ENCODE measurements around the gene TMEM18.
A peak's percentile ranks its signal among the peaks of the same experiment; 100 is the strongest.

The TMEM18 gene

DNA sequence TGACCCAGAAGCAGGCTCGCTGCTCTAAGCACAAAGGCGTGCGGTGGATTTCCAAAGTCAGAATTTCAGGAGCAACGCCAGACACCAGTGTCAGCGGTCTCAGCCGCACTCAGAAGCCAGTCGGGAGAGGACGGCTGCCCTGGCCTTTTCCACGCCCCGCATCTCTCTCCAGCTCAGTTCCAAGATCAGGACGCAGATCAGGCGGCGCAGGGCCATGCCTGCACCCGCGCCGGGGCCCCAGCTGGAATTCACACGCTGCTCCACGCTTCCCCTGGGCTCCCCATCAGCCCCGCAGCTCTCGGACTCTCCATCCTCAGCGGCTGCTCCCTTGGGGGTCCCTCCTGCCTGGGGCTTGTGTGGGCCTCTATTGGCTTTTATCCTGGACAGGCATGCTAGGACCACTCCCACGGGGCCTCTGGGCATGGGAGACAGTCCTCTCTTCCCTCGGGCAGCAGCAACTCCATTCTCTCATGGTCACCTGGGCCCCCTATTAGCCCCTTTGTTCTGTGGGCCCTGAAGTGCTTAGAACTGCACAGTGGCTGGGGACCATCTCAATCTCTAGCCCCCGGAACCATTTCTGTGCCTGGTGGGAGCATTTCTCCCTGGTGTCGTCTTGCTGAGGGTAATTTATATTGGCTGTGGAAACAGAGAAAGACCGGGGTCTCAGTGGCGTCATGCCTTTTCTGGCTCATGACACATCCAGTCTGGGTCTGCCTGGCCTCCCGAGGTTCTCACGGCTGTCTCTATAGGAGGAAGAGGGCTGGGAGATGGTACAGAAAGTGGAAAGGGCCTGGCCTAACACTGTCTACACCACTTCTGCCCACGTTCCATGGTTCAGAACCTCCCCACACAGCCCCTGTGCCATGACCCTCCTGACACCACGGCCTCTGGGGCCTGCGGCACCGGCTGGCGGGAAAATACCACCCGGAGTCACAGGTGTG is 14.9 kb upstream of the TMEM18 start:
- H3K4me1 ChIP-seq (ENCODE audit: low read length): no peaks in the 10 kb centered on the region; the same call in 1 of the 2 replicates
- DNase-seq: no peak
- H3K36me3 ChIP-seq (replicated peaks; ENCODE audit: insufficient read depth, low read length): no peaks in the 10 kb centered on the region
- H3K9me2 ChIP-seq (replicated peaks; ENCODE audit: insufficient read depth, low read length): no peaks in the 10 kb centered on the region
- H3K9ac ChIP-seq (ENCODE audit: low read length): no peak overlapping the region
- H2AFZ ChIP-seq (ENCODE audit: low read length): no peak overlapping the region
- no peak overlapping the region for H3K4me2 ChIP-seq (ENCODE audit: low read depth, low read length)
- TF ChIP-seq EZH2 (optimal IDR thresholded peaks at IDR 0.05; ENCODE audit: low read depth, low read length): no peak
- TF ChIP-seq EZH2phosphoT487 (IDR thresholded peaks at IDR 0.05; ENCODE audit: low read length): no peak
- TF ChIP-seq, protein P1, sequence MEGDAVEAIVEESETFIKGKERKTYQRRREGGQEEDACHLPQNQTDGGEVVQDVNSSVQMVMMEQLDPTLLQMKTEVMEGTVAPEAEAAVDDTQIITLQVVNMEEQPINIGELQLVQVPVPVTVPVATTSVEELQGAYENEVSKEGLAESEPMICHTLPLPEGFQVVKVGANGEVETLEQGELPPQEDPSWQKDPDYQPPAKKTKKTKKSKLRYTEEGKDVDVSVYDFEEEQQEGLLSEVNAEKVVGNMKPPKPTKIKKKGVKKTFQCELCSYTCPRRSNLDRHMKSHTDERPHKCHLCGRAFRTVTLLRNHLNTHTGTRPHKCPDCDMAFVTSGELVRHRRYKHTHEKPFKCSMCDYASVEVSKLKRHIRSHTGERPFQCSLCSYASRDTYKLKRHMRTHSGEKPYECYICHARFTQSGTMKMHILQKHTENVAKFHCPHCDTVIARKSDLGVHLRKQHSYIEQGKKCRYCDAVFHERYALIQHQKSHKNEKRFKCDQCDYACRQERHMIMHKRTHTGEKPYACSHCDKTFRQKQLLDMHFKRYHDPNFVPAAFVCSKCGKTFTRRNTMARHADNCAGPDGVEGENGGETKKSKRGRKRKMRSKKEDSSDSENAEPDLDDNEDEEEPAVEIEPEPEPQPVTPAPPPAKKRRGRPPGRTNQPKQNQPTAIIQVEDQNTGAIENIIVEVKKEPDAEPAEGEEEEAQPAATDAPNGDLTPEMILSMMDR (IDR thresholded peaks at IDR 0.05; ENCODE audit: low read length): no peak
- H3K9me3 ChIP-seq (replicated peaks; ENCODE audit: insufficient read depth, low read length): no peaks in the 10 kb centered on the region
- H4K20me1 ChIP-seq (ENCODE audit: insufficient read depth, low read length): no peaks in the 10 kb centered on the region
- H3K79me2 ChIP-seq (ENCODE audit: low read length): no peaks in the 10 kb centered on the region
- no peaks in the 10 kb centered on the region for H3K27me3 ChIP-seq (replicated peaks; ENCODE audit: insufficient read depth, low read length)
- no peak overlapping the region for H3K4me3 ChIP-seq (ENCODE audit: low read length)
- H3K27ac ChIP-seq (ENCODE audit: low read length): no peak overlapping the region
- H3F3A ChIP-seq (ENCODE audit: insufficient read depth, low read length): no peaks in the 10 kb centered on the region

DNA sequence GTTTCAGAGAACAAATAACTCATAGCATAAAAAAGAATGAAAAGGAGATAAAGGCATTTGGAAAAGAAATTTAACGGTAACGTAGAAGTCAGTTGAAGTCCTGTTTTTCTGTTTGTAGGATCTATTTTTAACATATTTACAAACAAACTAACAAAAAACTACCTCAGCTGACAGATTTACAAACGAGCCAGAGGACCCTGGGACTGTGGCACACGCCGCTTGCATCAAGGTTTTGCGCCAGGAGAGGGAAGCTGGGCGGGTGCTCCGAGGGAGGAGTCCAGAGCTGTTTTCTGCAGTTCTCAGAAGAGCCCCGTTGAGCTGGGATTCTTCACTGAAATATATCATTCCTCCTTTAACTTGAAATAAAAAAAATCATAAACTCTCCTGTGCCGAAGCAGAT is 13.6 kb upstream of the TMEM18 start:
- no peak for TF ChIP-seq EZH2phosphoT487 (IDR thresholded peaks at IDR 0.05; ENCODE audit: low read length)
- TF ChIP-seq, protein P1 (IDR thresholded peaks at IDR 0.05; ENCODE audit: low read length): no peak
- TF ChIP-seq EZH2 (optimal IDR thresholded peaks at IDR 0.05; ENCODE audit: low read depth, low read length): no peak
- no peak overlapping the region for H2AFZ ChIP-seq (ENCODE audit: low read length)
- no peaks in the 10 kb centered on the region; the same call in 1 of the 2 replicates for H3K4me1 ChIP-seq (ENCODE audit: low read length)
- no peaks in the 10 kb centered on the region for H4K20me1 ChIP-seq (ENCODE audit: insufficient read depth, low read length)
- no peak overlapping the region for H3K4me3 ChIP-seq (ENCODE audit: low read length)
- no peak overlapping the region for H3K9ac ChIP-seq (ENCODE audit: low read length)
- H3K36me3 ChIP-seq (replicated peaks; ENCODE audit: insufficient read depth, low read length): no peaks in the 10 kb centered on the region
- H3K9me3 ChIP-seq (replicated peaks; ENCODE audit: insufficient read depth, low read length): no peaks in the 10 kb centered on the region
- H3F3A ChIP-seq (ENCODE audit: insufficient read depth, low read length): no peaks in the 10 kb centered on the region
- H3K4me2 ChIP-seq (ENCODE audit: low read depth, low read length): no peak overlapping the region
- H3K79me2 ChIP-seq (ENCODE audit: low read length): no peaks in the 10 kb centered on the region
- no peak overlapping the region for H3K27ac ChIP-seq (ENCODE audit: low read length)
- DNase-seq: no peak
- H3K9me2 ChIP-seq (replicated peaks; ENCODE audit: insufficient read depth, low read length): no peaks in the 10 kb centered on the region
- no peaks in the 10 kb centered on the region for H3K27me3 ChIP-seq (replicated peaks; ENCODE audit: insufficient read depth, low read length)

DNA sequence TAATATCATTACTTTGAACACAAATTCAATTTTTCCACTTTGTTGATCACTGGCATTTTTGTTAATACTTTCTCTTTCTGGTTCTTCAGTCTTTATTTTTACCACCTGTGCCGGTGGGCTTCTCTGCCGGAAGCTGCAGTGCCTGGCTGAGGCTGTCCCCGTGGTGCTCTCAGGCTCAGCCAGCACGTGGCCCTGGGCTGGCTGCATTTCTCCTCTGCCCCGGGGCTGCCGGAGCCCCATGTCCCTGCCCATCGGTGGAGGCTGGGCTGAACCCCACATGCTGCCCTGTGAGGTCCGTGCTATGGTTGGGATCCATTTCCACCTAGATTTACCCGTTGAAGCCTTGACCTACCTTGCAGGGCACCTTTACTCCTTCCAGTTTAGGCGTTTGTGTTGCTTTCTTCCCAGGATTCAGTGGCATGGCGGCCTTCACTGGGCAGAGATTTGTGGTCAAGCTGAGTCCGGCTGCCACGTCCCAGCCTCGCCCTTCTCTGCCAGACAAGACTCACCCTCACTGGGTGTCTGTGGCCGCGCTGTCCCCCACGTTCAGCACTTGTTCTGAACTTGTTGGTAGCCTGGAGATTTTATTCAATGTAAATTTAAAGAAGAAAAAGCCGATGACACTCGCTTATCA is 12.8 kb upstream of the TMEM18 start:
- Histone ChIP-seq H3K9me3 (replicated peaks; ENCODE audit: insufficient read depth, low read length) (no peaks in the 10 kb centered on the region), H3K4me1 (ENCODE audit: low read length) (no peaks in the 10 kb centered on the region; the same call in 1 of the 2 replicates), H3K4me2 (ENCODE audit: low read depth, low read length) (no peak overlapping the region), H3K79me2 (ENCODE audit: low read length) (no peaks in the 10 kb centered on the region), H3K9ac (ENCODE audit: low read length) (no peak overlapping the region), H4K20me1 (ENCODE audit: insufficient read depth, low read length) (no peaks in the 10 kb centered on the region), H3K9me2 (replicated peaks; ENCODE audit: insufficient read depth, low read length) (no peaks in the 10 kb centered on the region), H2AFZ (ENCODE audit: low read length) (0 out of 2 replicates have a peak overlapping the region, but pooled peaks have one; percentile 6), H3K4me3 (ENCODE audit: low read length) (no peak overlapping the region), H3K27me3 (replicated peaks; ENCODE audit: insufficient read depth, low read length) (no peaks in the 10 kb centered on the region), H3F3A (ENCODE audit: insufficient read depth, low read length) (no peaks in the 10 kb centered on the region), H3K36me3 (replicated peaks; ENCODE audit: insufficient read depth, low read length) (no peaks in the 10 kb centered on the region), H3K27ac (ENCODE audit: low read length) (no peak overlapping the region)
- TF ChIP-seq, protein P1 (IDR thresholded peaks at IDR 0.05; ENCODE audit: low read length): no peak
- no peak for TF ChIP-seq EZH2 (optimal IDR thresholded peaks at IDR 0.05; ENCODE audit: low read depth, low read length)
- TF ChIP-seq EZH2phosphoT487 (IDR thresholded peaks at IDR 0.05; ENCODE audit: low read length): no peak
- DNase-seq: peak; percentile 30

All from MM.1S (cell line).